ENCODE data around the gene NACA2. TPM values are rescaled to one million over a fixed set of nuclear protein-coding genes. Genes with fewer than 3 reads are reported as not detected.

The NACA2 gene
- total and polyA plus RNA-seq, 2 of the 13 experiments (the other 11 are each of a cell fraction or from before 2014, with no cell fraction given) = 0.21 TPM; not detected in 1

- TF ChIP-seq, protein P1, sequence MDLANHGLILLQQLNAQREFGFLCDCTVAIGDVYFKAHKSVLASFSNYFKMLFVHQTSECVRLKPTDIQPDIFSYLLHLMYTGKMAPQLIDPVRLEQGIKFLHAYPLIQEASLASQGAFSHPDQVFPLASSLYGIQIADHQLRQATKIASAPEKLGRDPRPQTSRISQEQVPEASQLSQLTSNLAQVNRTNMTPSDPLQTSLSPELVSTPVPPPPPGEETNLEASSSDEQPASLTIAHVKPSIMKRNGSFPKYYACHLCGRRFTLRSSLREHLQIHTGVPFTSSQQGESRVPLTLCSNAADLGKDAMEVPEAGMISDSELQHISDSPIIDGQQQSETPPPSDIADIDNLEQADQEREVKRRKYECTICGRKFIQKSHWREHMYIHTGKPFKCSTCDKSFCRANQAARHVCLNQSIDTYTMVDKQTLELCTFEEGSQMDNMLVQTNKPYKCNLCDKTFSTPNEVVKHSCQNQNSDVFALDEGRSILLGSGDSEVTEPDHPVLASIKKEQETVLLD (CRISPR knock-in tag; IDR thresholded peaks at IDR 0.05; ENCODE audit: low read depth) = no peak
Measured at GRCh38 chr17:61556224-61557188, 34.5 kb downstream of the NACA2 start (continued).

GRCh38 chr17:61555127-61555566, 35.9 kb downstream of the NACA2 start:
- Histone ChIP-seq H2AFZ (ENCODE audit: low read length) (no peak overlapping the region), H3K79me2 (ENCODE audit: insufficient read depth, low read length) (no peaks in the 10 kb centered on the region), H4K20me1 (ENCODE audit: insufficient read depth, low read length) (no peaks in the 10 kb centered on the region), H3K4me3 (replicated peaks in 1 of 3; ENCODE audit: insufficient read depth in 1 of 3, low read depth in 2 of 3, low read length in 3 of 3) (no peak overlapping the region), H3K9me3 (ENCODE audit: low read length) (no peaks in the 10 kb centered on the region), H3K4me2 (ENCODE audit: low read depth, low read length) (no peak overlapping the region), H3K27ac (ENCODE audit: extremely low read length, insufficient read depth, low read length) (no peak overlapping the region), H3K4me1 (ENCODE audit: insufficient read depth, low read length) (peaks cover 10% of the 10 kb centered on the region), H3K9ac (ENCODE audit: insufficient read depth, low read depth, low read length) (no peak overlapping the region), H3K27me3 (ENCODE audit: control insufficient read depth in 1 of 2, insufficient read depth in 2 of 2, low read length in 2 of 2) (peaks cover 0 to 6% of the 10 kb centered on the region in 2 experiments; a peak in 1 of 5 replicates), H3K36me3 (replicated peaks in 1 of 2; ENCODE audit: control insufficient read depth in 1 of 2, insufficient read depth in 2 of 2, low read length in 2 of 2) (no peaks in the 10 kb centered on the region)
- ATAC-seq = no peak
- in situ Hi-C loops (cut with HindIII; ENCODE audit: extremely low pct_ligation_motif_present, low pct_unique_long_range_greater_than_20kb) (loop anchor here (10.0 kb wide), 1 partner anchor 130 kb away; no protein-coding TSS in a partner anchor), intact Hi-C loops (cut with micrococcal nuclease; ENCODE audit: unreplicated experiment) (no loop called here)
- POLR2A ChIA-PET = no interaction called here
- BruUV-seq (replicated peaks) = no TSS peak
- DNase-seq (ENCODE audit: low spot score) = no peak
- FAIRE-seq = no peak
- CTCF ChIA-PET (ENCODE audit: low intra/inter-chr PET ratio, low total read pairs) = no interaction called here
- TF ChIP-seq MED13 (CRISPR knock-in tag; IDR thresholded peaks at IDR 0.05) (no peak), CREM (IDR thresholded peaks at IDR 0.05) (peak; percentile 13; the same call in 1 of the 2 replicates), CREM (CRISPR knock-in tag; IDR thresholded peaks at IDR 0.05) (no peak), ZKSCAN5 (CRISPR knock-in tag; IDR thresholded peaks at IDR 0.05) (no peak), KDM1A (CRISPR knock-in tag; IDR thresholded peaks at IDR 0.05) (no peak), HMGXB4 (CRISPR knock-in tag; IDR thresholded peaks at IDR 0.05; ENCODE audit: borderline replicate concordance in 1 of 2, low read depth in 1 of 2) (no peak), KDM4B (CRISPR knock-in tag; IDR thresholded peaks at IDR 0.05) (no peak), SPEN (CRISPR knock-in tag; IDR thresholded peaks at IDR 0.05; ENCODE audit: low read depth) (no peak), CEBPB (IDR thresholded peaks at IDR 0.05; ENCODE audit: borderline replicate concordance, low read depth, low read length) (peak; percentile 67), CCAR2 (optimal IDR thresholded peaks at IDR 0.05; ENCODE audit: low read depth, low read length) (no peak)
- 36% methylated on average over 7 of the region's 7 CpGs for WGBS (ENCODE audit: low lambda C conversion rate)

Measured in HepG2 (cell line).